ENCODE results near the gene ENOPH1.

The ENOPH1 gene

DNA sequence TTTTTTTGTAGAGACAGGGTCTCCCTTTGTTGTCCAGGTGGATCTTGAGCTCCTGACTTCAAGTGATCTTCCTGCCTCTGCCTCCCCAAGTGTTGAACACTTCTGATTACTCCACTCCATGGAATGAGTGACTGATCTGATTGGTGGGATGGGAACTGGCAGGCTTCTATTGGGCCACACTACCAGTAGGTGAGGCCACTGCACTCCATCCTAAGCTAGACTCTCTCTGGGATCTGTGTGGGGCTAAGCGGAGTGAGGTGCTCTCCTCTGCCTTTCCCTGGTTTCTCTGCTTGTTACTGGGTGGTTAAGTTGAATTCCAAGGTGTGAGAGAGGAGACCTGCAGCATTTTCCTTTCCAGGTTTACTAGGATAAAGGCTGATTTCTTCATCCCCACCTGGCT is 58.7 kb downstream of the ENOPH1 start:
- H3K27ac ChIP-seq: no peak overlapping the region
- no peaks in the 10 kb centered on the region for H3K27me3 ChIP-seq (ENCODE audit: insufficient read depth, low read depth, severe bottlenecking)
- H3K9me3 ChIP-seq (ENCODE audit: severe bottlenecking): no peaks in the 10 kb centered on the region
- no peak overlapping the region for H3K4me3 ChIP-seq (ENCODE audit: low read depth, low read length)
- TF ChIP-seq, protein P1, sequence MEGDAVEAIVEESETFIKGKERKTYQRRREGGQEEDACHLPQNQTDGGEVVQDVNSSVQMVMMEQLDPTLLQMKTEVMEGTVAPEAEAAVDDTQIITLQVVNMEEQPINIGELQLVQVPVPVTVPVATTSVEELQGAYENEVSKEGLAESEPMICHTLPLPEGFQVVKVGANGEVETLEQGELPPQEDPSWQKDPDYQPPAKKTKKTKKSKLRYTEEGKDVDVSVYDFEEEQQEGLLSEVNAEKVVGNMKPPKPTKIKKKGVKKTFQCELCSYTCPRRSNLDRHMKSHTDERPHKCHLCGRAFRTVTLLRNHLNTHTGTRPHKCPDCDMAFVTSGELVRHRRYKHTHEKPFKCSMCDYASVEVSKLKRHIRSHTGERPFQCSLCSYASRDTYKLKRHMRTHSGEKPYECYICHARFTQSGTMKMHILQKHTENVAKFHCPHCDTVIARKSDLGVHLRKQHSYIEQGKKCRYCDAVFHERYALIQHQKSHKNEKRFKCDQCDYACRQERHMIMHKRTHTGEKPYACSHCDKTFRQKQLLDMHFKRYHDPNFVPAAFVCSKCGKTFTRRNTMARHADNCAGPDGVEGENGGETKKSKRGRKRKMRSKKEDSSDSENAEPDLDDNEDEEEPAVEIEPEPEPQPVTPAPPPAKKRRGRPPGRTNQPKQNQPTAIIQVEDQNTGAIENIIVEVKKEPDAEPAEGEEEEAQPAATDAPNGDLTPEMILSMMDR (IDR thresholded peaks at IDR 0.05; ENCODE audit: low read depth, low read length): no peak
- no peaks in the 10 kb centered on the region for H3K36me3 ChIP-seq
- DNase-seq: no peak

DNA sequence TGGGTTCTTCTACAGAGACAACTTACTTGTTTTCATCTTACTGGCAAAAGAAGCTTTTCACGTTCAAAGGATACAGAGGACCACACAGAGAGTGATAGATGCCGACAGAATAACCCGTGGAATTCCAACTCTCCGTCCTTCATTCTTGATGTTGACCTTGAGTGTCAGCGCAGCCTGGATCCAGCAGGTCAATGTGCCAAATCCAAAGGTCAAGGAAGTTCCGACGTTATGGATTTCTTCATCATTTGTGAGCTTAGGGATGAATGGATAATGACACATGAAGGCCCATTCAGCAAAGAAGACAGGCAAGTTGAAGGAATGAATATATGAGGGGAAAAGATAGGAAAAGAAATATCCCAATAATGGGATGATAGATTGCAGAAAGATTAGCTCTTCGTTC is 59.6 kb downstream of the ENOPH1 start:
- Histone ChIP-seq H3K9me3 (ENCODE audit: severe bottlenecking) (no peaks in the 10 kb centered on the region), H3K27ac (no peak overlapping the region), H3K4me3 (ENCODE audit: low read depth, low read length) (no peak overlapping the region), H3K27me3 (ENCODE audit: insufficient read depth, low read depth, severe bottlenecking) (no peaks in the 10 kb centered on the region), H3K36me3 (no peaks in the 10 kb centered on the region)
- TF ChIP-seq, protein P1 (IDR thresholded peaks at IDR 0.05; ENCODE audit: low read depth, low read length): no peak
- no peak for DNase-seq

DNA sequence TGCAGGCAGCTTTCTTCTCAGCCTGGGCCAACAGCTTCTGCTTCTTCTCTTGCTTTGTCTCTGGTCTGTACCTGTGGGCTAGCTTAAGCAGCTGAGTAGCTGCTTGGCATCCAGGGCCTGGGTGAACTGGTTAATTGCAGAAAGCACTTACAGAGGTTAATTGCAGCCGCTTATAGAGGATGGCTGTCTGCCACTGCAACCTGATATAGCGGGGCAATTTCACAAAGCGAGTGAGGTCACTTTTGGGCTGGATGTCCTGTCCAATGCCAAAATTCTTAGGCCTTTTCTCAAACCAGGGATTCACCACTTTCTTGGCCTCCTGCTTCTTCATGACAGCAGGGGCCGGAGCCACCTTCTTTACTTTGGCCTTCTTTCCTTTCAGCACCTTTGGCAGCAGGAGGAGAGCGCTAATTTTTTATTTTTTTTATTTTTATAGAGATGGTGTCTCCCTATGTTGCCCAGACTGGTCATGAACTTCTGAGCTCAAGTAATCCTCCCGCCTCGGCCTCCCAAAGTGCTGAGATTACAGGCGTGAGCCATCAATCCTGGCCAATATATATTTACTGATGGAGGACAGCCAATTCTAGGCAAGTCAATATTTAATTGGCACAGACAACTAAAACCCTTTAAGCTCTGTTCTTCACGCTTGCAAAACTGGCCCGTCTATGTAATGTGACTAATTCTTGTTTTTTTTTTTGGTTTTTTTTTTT is 61.0 kb downstream of the ENOPH1 start:
- TF ChIP-seq, protein P1 (IDR thresholded peaks at IDR 0.05; ENCODE audit: low read depth, low read length): no peak
- H3K27me3 ChIP-seq (ENCODE audit: insufficient read depth, low read depth, severe bottlenecking): no peaks in the 10 kb centered on the region
- no peak overlapping the region for H3K27ac ChIP-seq
- DNase-seq: no peak
- no peak overlapping the region for H3K4me3 ChIP-seq (ENCODE audit: low read depth, low read length)
- no peaks in the 10 kb centered on the region for H3K9me3 ChIP-seq (ENCODE audit: severe bottlenecking)
- no peaks in the 10 kb centered on the region for H3K36me3 ChIP-seq

DNA sequence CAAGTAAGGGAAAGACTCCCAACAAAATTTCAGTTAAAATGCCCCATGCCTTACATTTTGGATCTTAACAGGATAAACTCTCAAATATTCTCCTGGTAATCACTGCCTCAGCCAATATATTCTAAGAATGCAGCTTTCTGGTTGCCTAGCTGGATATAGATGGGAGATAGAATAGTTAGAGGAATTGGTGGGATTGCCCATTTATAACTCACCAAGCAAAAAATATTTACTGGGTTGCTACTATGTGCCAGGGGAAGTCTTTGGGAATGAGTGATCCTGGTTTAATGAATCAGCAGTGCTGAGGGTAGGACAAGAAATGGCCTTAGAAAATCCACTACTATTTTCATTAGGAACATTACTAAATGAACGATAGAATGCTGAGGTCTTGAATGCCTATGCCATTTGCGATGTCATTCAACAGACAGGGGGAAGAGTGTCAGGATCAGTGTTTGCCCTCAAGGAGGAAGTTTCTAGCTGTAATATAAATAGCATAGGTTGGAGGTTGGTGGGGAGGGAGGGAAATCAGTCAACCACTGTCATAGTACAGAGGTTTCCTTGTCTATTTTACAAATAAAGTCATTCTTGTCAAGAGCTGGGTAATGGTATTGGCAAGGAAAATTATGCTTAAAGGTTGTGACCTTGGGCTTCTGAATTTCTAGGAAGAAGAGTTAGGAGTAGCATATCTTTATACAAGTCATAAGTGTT is 63.5 kb downstream of the ENOPH1 start:
- TF ChIP-seq, protein P1 (IDR thresholded peaks at IDR 0.05; ENCODE audit: low read depth, low read length): no peak

DNA sequence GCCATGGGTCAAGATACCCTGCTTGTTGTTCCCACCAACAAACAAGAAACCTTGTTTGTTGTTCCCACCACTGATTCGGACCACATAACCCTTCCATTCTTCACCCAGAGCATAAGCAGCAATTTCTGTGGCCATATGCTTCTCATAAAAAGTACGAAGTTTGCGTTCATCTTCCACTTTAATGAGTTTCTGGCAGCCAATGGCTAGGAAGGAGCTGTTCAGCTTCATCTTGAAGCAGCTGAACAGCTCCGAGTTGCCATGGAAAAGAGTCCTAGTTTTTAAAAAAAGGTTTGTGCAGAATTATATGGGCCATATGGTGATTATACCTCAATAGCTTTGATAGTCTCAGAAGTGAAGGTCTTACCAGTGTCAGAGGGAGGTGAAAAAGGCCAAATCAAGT is 65.3 kb downstream of the ENOPH1 start:
- H3K9me3 ChIP-seq (ENCODE audit: severe bottlenecking): no peaks in the 10 kb centered on the region
- TF ChIP-seq, protein P1 (IDR thresholded peaks at IDR 0.05; ENCODE audit: low read depth, low read length): no peak
- DNase-seq: no peak

More for the DNA sequence above, 63.5 kb downstream of the ENOPH1 start:
- Histone ChIP-seq H3K36me3 (no peaks in the 10 kb centered on the region), H3K27me3 (ENCODE audit: insufficient read depth, low read depth, severe bottlenecking) (no peaks in the 10 kb centered on the region), H3K4me3 (ENCODE audit: low read depth, low read length) (no peak overlapping the region), H3K9me3 (ENCODE audit: severe bottlenecking) (no peaks in the 10 kb centered on the region), H3K27ac (no peak overlapping the region)
- no peak for DNase-seq

More for the DNA sequence above, 65.3 kb downstream of the ENOPH1 start:
- Histone ChIP-seq H3K4me3 (ENCODE audit: low read depth, low read length) (no peak overlapping the region), H3K27ac (no peak overlapping the region), H3K27me3 (ENCODE audit: insufficient read depth, low read depth, severe bottlenecking) (no peaks in the 10 kb centered on the region), H3K36me3 (no peaks in the 10 kb centered on the region)

Data from WERI-Rb-1 (cell line).